IPS-18a (cell line): ENCODE measurements around the gene ATXN1.
"Not testable (repeated sequence)": the region's sequence is repeated elsewhere in the genome, so short reads cannot be mapped to it uniquely, and the experiment has no call there.

Experiments used
- H3K27ac ChIP-seq: one replicate; pipeline ENCODE4 v1.5.1; 2013; ENCODE audit warnings: low read length
- H3K27me3 ChIP-seq: one replicate; pipeline ENCODE4 v1.6.1; 2013; ENCODE audit warnings: mild to moderate bottlenecking, low read length; ENCODE audit not compliant: control insufficient read depth, insufficient read depth
- H3K36me3 ChIP-seq: one replicate; pipeline ENCODE4 v1.6.1; 2013; ENCODE audit warnings: low read depth, low read length; ENCODE audit not compliant: control insufficient read depth
- H3K4me1 ChIP-seq: one replicate; pipeline ENCODE4 v1.6.1; 2013; ENCODE audit warnings: low read depth, low read length; ENCODE audit not compliant: control insufficient read depth
- H3K4me3 ChIP-seq: one replicate; pipeline ENCODE4 v1.5.1; 2013; ENCODE audit warnings: low read length
- H3K9ac ChIP-seq: one replicate; pipeline ENCODE4 v1.6.1; 2013; ENCODE audit warnings: mild to moderate bottlenecking, low read length, moderate library complexity
- H3K9me3 ChIP-seq: one replicate; pipeline ENCODE4 v1.6.1; 2013; ENCODE audit warnings: low read depth, low read length; ENCODE audit not compliant: control insufficient read depth

Gene ATXN1

GRCh38 chr6:16540383-16540782 lies 220.9 kb downstream of the ATXN1 start:
- H3K4me1 ChIP-seq, H3K27me3 ChIP-seq, H3K4me3 ChIP-seq, H3K9ac ChIP-seq, H3K9me3 ChIP-seq, H3K36me3 ChIP-seq, H3K27ac ChIP-seq: not testable (repeated sequence)

- H3K27ac ChIP-seq = no peak overlapping the region
- no peaks in the 10 kb centered on the region for H3K4me1 ChIP-seq
- no peaks in the 10 kb centered on the region for H3K36me3 ChIP-seq
- no peaks in the 10 kb centered on the region for H3K9me3 ChIP-seq
- H3K9ac ChIP-seq = no peak overlapping the region
- no peak overlapping the region for H3K4me3 ChIP-seq
- no peaks in the 10 kb centered on the region for H3K27me3 ChIP-seq
Observed at GRCh38 chr6:16539086-16539931, 222.0 kb downstream of the ATXN1 start.

- Histone ChIP-seq H3K36me3 (no peaks in the 10 kb centered on the region), H3K9ac (no peak overlapping the region), H3K9me3 (no peaks in the 10 kb centered on the region), H3K4me3 (no peak overlapping the region), H3K27me3 (no peaks in the 10 kb centered on the region), H3K27ac (no peak overlapping the region), H3K4me1 (no peaks in the 10 kb centered on the region)
Observed at GRCh38 chr6:16535564-16535963, 225.7 kb downstream of the ATXN1 start.

- no peaks in the 10 kb centered on the region for H3K4me1 ChIP-seq
- H3K27ac ChIP-seq = no peak overlapping the region
- no peaks in the 10 kb centered on the region for H3K36me3 ChIP-seq
- H3K4me3 ChIP-seq = no peak overlapping the region
- H3K27me3 ChIP-seq = no peaks in the 10 kb centered on the region
- no peak overlapping the region for H3K9ac ChIP-seq
- H3K9me3 ChIP-seq = no peaks in the 10 kb centered on the region
Observed at GRCh38 chr6:16533721-16534136, 227.5 kb downstream of the ATXN1 start.

- Histone ChIP-seq H3K4me1 (no peaks in the 10 kb centered on the region), H3K9me3 (no peaks in the 10 kb centered on the region), H3K4me3 (no peak overlapping the region), H3K9ac (no peak overlapping the region), H3K27me3 (no peaks in the 10 kb centered on the region), H3K27ac (no peak overlapping the region), H3K36me3 (no peaks in the 10 kb centered on the region)
Observed at GRCh38 chr6:16533210-16533609, 228.1 kb downstream of the ATXN1 start.

- no peaks in the 10 kb centered on the region for H3K36me3 ChIP-seq
- H3K9ac ChIP-seq = no peak overlapping the region
- no peaks in the 10 kb centered on the region for H3K9me3 ChIP-seq
- H3K4me1 ChIP-seq = no peaks in the 10 kb centered on the region
- H3K27me3 ChIP-seq = no peaks in the 10 kb centered on the region
- H3K4me3 ChIP-seq = no peak overlapping the region
- H3K27ac ChIP-seq = no peak overlapping the region
Observed at GRCh38 chr6:16527691-16528090, 233.6 kb downstream of the ATXN1 start.

- no peak overlapping the region for H3K27ac ChIP-seq
Observed at GRCh38 chr6:16524380-16524707, 236.9 kb downstream of the ATXN1 start.

GRCh38 chr6:16523606-16524379 lies 237.5 kb downstream of the ATXN1 start:
- Histone ChIP-seq H3K9ac (no peak overlapping the region), H3K4me3 (no peak overlapping the region), H3K4me1 (no peaks in the 10 kb centered on the region), H3K27ac (no peak overlapping the region), H3K27me3 (no peaks in the 10 kb centered on the region), H3K9me3 (no peaks in the 10 kb centered on the region), H3K36me3 (no peaks in the 10 kb centered on the region)

More at GRCh38 chr6:16524380-16524707, 236.9 kb downstream of the ATXN1 start:
- Histone ChIP-seq H3K4me1 (no peaks in the 10 kb centered on the region), H3K9ac (no peak overlapping the region), H3K4me3 (no peak overlapping the region), H3K9me3 (no peaks in the 10 kb centered on the region), H3K27me3 (no peaks in the 10 kb centered on the region), H3K36me3 (no peaks in the 10 kb centered on the region)

GRCh38 chr6:16522937-16523336 lies 238.3 kb downstream of the ATXN1 start:
- H3K4me1 ChIP-seq = no peaks in the 10 kb centered on the region
- H3K4me3 ChIP-seq = no peak overlapping the region
- no peaks in the 10 kb centered on the region for H3K27me3 ChIP-seq
- H3K9me3 ChIP-seq = no peaks in the 10 kb centered on the region
- H3K36me3 ChIP-seq = no peaks in the 10 kb centered on the region
- no peak overlapping the region for H3K9ac ChIP-seq
- H3K27ac ChIP-seq = no peak overlapping the region

- Histone ChIP-seq H3K9ac (no peak overlapping the region), H3K27me3 (no peaks in the 10 kb centered on the region), H3K27ac (no peak overlapping the region), H3K9me3 (no peaks in the 10 kb centered on the region), H3K36me3 (no peaks in the 10 kb centered on the region), H3K4me1 (no peaks in the 10 kb centered on the region), H3K4me3 (no peak overlapping the region)
Observed at GRCh38 chr6:16521528-16521927, 239.7 kb downstream of the ATXN1 start.

- Histone ChIP-seq H3K9me3 (no peaks in the 10 kb centered on the region), H3K4me1 (no peaks in the 10 kb centered on the region), H3K9ac (no peak overlapping the region), H3K4me3 (no peak overlapping the region), H3K36me3 (no peaks in the 10 kb centered on the region), H3K27ac (no peak overlapping the region), H3K27me3 (no peaks in the 10 kb centered on the region)
Observed at GRCh38 chr6:16519265-16520242, 241.7 kb downstream of the ATXN1 start.
